D721Med (cell line): ENCODE data around the gene OSBPL10.

ENCODE experiments used
- DNase-seq: peaks from one replicate; pipeline ENCODE4 v3.0.0; 2011; ENCODE audit warnings: low spot score; ENCODE audit not compliant: insufficient read length
- FAIRE-seq: peaks from 2 replicates; lab custom pipeline; 2011; peaks lifted over from hg19 to GRCh38; lab: Jason Lieb, UNC
- CTCF ChIP-seq: IDR thresholded peaks from 2 replicates; pipeline ENCODE4 v1.5.1; 2012; ENCODE audit warnings: mild to moderate bottlenecking, control low read depth; ENCODE audit not compliant: insufficient read depth; ENCODE audit errors: missing control alignments

OSBPL10 gene

GRCh38 chr3:31777092-31777491 is 204.0 kb downstream of the OSBPL10 start:
- FAIRE-seq = no peak

GRCh38 chr3:31776016-31776415 is 205.0 kb downstream of the OSBPL10 start:
- DNase-seq = no peak
- no peak for FAIRE-seq
- no peak for TF ChIP-seq CTCF

More at GRCh38 chr3:31777092-31777491, 204.0 kb downstream of the OSBPL10 start:
- no peak for DNase-seq
- TF ChIP-seq CTCF = no peak

- no peak for FAIRE-seq
These were observed 205.7 kb downstream of the OSBPL10 start for GRCh38 chr3:31775383-31775782.

GRCh38 chr3:31772758-31773473 is 208.1 kb downstream of the OSBPL10 start:
- no peak for TF ChIP-seq CTCF
- DNase-seq = no peak
- no peak for FAIRE-seq

More at GRCh38 chr3:31775383-31775782, 205.7 kb downstream of the OSBPL10 start:
- TF ChIP-seq CTCF = no peak
- DNase-seq = no peak

GRCh38 chr3:31772272-31772671 is 208.8 kb downstream of the OSBPL10 start:
- DNase-seq = no peak
- no peak for TF ChIP-seq CTCF
- FAIRE-seq = no peak

- FAIRE-seq (no peak), DNase-seq (no peak)
- TF ChIP-seq CTCF = no peak
These were observed 210.2 kb downstream of the OSBPL10 start for GRCh38 chr3:31770822-31771326.
